CD14-positive monocyte (primary cell): ENCODE measurements around the gene CSTPP1. TPM values are rescaled to one million over a fixed set of nuclear protein-coding genes. Genes with fewer than 3 reads are reported as not detected.
A peak's percentile ranks its signal among the peaks of the same experiment; 100 is the strongest.
"Not testable (repeated sequence)": the region's sequence is repeated elsewhere in the genome, so short reads cannot be mapped to it uniquely, and the experiment has no call there.

Experiments
- DNase-seq, 3 donors: peaks; one replicate each; pipeline ENCODE4 v3.0.0-alpha.2; 2011 to 2022
- H2AFZ ChIP-seq: 2 replicates; pipeline ENCODE4 v1.6.0; 2012; ENCODE audit warnings: mild to moderate bottlenecking, low read depth, low read length, inconsistent platforms; ENCODE audit not compliant: insufficient read depth, poor library complexity, severe bottlenecking
- H3K27ac ChIP-seq, 2 donors: 1 replicate in 1 of 2; 2 replicates in 1 of 2; pipeline ENCODE4 v1.5.1; 2012 to 2013; ENCODE audit warnings: low read length in 2 of 2, control low read depth in 1 of 2, inconsistent platforms in 1 of 2, low read depth in 1 of 2, mild to moderate bottlenecking in 1 of 2
- H3K27me3 ChIP-seq, 2 donors: one replicate each; pipeline versions ENCODE4 v1.6.0 to v1.6.1; 2011 to 2013; ENCODE audit warnings: low read length in 2 of 2; ENCODE audit not compliant: control insufficient read depth in 2 of 2, insufficient read depth in 2 of 2
- H3K36me3 ChIP-seq, 2 donors: replicated peaks in 1 of 2; 1 replicate in 1 of 2; 2 replicates in 1 of 2; pipeline versions ENCODE4 v1.5.1 to v1.6.1; 2012 to 2013; ENCODE audit warnings: low read length in 2 of 2, control low read depth in 1 of 2, inconsistent platforms in 1 of 2, mild to moderate bottlenecking in 1 of 2; ENCODE audit not compliant: insufficient read depth in 2 of 2, control insufficient read depth in 1 of 2
- H3K4me1 ChIP-seq, 2 donors: 1 replicate in 1 of 2; 2 replicates in 1 of 2; pipeline versions ENCODE4 v1.5.1 to v1.6.1; 2012 to 2013; ENCODE audit warnings: low read length in 2 of 2, control low read depth in 1 of 2, inconsistent platforms in 1 of 2, mild to moderate bottlenecking in 1 of 2, moderate library complexity in 1 of 2; ENCODE audit not compliant: insufficient read depth in 2 of 2, control insufficient read depth in 1 of 2
- H3K4me2 ChIP-seq: replicated peaks from 2 replicates; pipeline ENCODE3; 2012; ENCODE audit warnings: low read length, moderate library complexity, mild to moderate bottlenecking; ENCODE audit not compliant: poor library complexity, severe bottlenecking; ENCODE audit errors: extremely low read depth
- H3K4me3 ChIP-seq, 3 experiments: fragments of 200-600 bp in 1 of 3; sonication (generic) in 1 of 3; replicated peaks in 1 of 3; 1 replicate in 2 of 3; 2 replicates in 1 of 3; pipeline ENCODE4 v1.5.1; 2011 to 2013; ENCODE audit warnings: low read length in 3 of 3, mild to moderate bottlenecking in 3 of 3, control low read depth in 2 of 3, low read depth in 2 of 3, inconsistent platforms in 1 of 3, moderate library complexity in 1 of 3
- H3K79me2 ChIP-seq: 2 replicates; pipeline ENCODE4 v1.6.0; 2012; ENCODE audit warnings: mild to moderate bottlenecking, control low read depth, inconsistent platforms, low read length, moderate library complexity; ENCODE audit not compliant: insufficient read depth
- H3K9ac ChIP-seq: 2 replicates; pipeline ENCODE4 v1.6.0; 2017; ENCODE audit warnings: low read length, mild to moderate bottlenecking; ENCODE audit not compliant: insufficient read depth, poor library complexity, severe bottlenecking
- H3K9me3 ChIP-seq, 2 donors: replicated peaks in 1 of 2; 1 replicate in 1 of 2; 2 replicates in 1 of 2; pipeline versions ENCODE4 v1.5.1 to v1.6.1; 2012 to 2013; ENCODE audit warnings: low read length in 2 of 2, control low read depth in 1 of 2; ENCODE audit not compliant: control insufficient read depth in 1 of 2, insufficient read depth in 1 of 2
- H4K20me1 ChIP-seq: 2 replicates; pipeline ENCODE4 v1.6.0; 2012; ENCODE audit warnings: mild to moderate bottlenecking, low read length, control low read depth, moderate library complexity; ENCODE audit not compliant: insufficient read depth
- H3K27ac Mint-ChIP-seq, 7 donors: one replicate each; pipeline ENCODE4 v1.8.0; 2020; ENCODE audit warnings: mild to moderate bottlenecking in 7 of 7, mixed read lengths in 7 of 7, moderate library complexity in 6 of 7, inconsistent platforms in 2 of 7
- H3K27me3 Mint-ChIP-seq, 3 donors: one replicate each; pipeline ENCODE4 v1.8.0; 2021 to 2022; ENCODE audit warnings: low read depth in 3 of 3, mild to moderate bottlenecking in 3 of 3, mixed read lengths in 3 of 3, moderate library complexity in 3 of 3, inconsistent platforms in 1 of 3
- H3K36me3 Mint-ChIP-seq, 2 donors: one replicate each; pipeline ENCODE4 v1.8.0; 2020; ENCODE audit warnings: mixed read lengths in 2 of 2, inconsistent platforms in 1 of 2, mild to moderate bottlenecking in 1 of 2
- H3K4me1 Mint-ChIP-seq: one replicate; pipeline ENCODE4 v1.8.0; 2020; ENCODE audit warnings: mild to moderate bottlenecking, mixed read lengths
- H3K4me3 Mint-ChIP-seq, 2 donors: one replicate each; pipeline ENCODE4 v1.8.0; 2020; ENCODE audit warnings: mild to moderate bottlenecking in 2 of 2, mixed read lengths in 2 of 2, moderate library complexity in 1 of 2
- H3K9me3 Mint-ChIP-seq, 7 donors: one replicate each; pipeline ENCODE4 v1.8.0; 2020 to 2022; ENCODE audit warnings: mixed read lengths in 7 of 7, mild to moderate bottlenecking in 6 of 7, moderate library complexity in 6 of 7, inconsistent platforms in 2 of 7
- WGBS: methylation state at CpG from one replicate; pipeline ENCODE4 v1.1.5; 2013; ENCODE audit warnings: missing lambda C conversion rate; ENCODE audit not compliant: insufficient coverage; 5-methylcytosine and 5-hydroxymethylcytosine counted together
- intact Hi-C, 2 donors: fragments of 100-400 bp; cut with micrococcal nuclease; formaldehyde crosslinking; loops; one replicate each; pipeline versions ENCODE4 v1.15.0 to v1.15.1; 2023
- polyA plus RNA-seq, 3 donors: library from polyadenylated mRNA; depleted of rRNA in 1 of 3; unstranded in 2 of 3; stranded (reverse) in 1 of 3; fragments of 300-500 nt in 2 of 3; fragments of >200 nt in 1 of 3; fragmentation: Illumina TruSeq in 2 of 3; gene quantifications; 1 replicate in 2 of 3; 2 replicates in 1 of 3; pipeline ENCODE4 v1.2.3, GENCODE V29; 2012 to 2021
- TF ChIP-seq, protein P1 (sequence below): fragments of 200-600 bp; IDR thresholded peaks from one replicate; pipeline ENCODE4 v1.8.0; 2022; ENCODE audit warnings: antibody characterized with exemption, mild to moderate bottlenecking

The CSTPP1 gene
- polyA plus RNA-seq, 3 donors = 4.5 to 6.5 (median 5.9) TPM

GRCh38 chr11:46991391-46991790, 54.8 kb downstream of the CSTPP1 start:
- no CpG with 5 or more reads among the region's 2 CpGs for WGBS
- H3K27ac Mint-ChIP-seq = no peak overlapping the region

GRCh38 chr11:46992386-46992785, 55.8 kb downstream of the CSTPP1 start:
- no CpG with 5 or more reads among the region's 2 CpGs for WGBS
- H3K36me3 ChIP-seq, H3K4me3 ChIP-seq, H3K79me2 ChIP-seq, H3K4me2 ChIP-seq, DNase-seq, H3K4me1 Mint-ChIP-seq, H3K4me1 ChIP-seq, H3K4me3 Mint-ChIP-seq, H3K27ac Mint-ChIP-seq, H4K20me1 ChIP-seq, intact Hi-C loops, H2AFZ ChIP-seq, H3K27me3 ChIP-seq, H3K27ac ChIP-seq, H3K27me3 Mint-ChIP-seq, H3K9me3 ChIP-seq, H3K9ac ChIP-seq: not testable (repeated sequence)
- Mint-ChIP-seq H3K9me3 (peaks cover 3 to 13% (median 7%) of the 10 kb centered on the region in 7 donors), H3K36me3 (peaks cover 20% of the 10 kb centered on the region in 2 donors)

More at GRCh38 chr11:46991391-46991790, 54.8 kb downstream of the CSTPP1 start:
- Histone ChIP-seq H3K27me3 (no peaks in the 10 kb centered on the region), H3K79me2 (no peaks in the 10 kb centered on the region), H3K36me3 (no peaks in the 10 kb centered on the region), H3K9ac (no peak overlapping the region), H3K27ac (no peak overlapping the region), H3K4me3 (no peak overlapping the region), H3K4me2 (no peak overlapping the region), H4K20me1 (no peaks in the 10 kb centered on the region), H2AFZ (no peak overlapping the region), H3K4me1 (no peaks in the 10 kb centered on the region), H3K9me3 (no peaks in the 10 kb centered on the region)
- Mint-ChIP-seq H3K9me3 (peaks cover 2 to 11% (median 7%) of the 10 kb centered on the region in 7 donors), H3K4me1 (no peaks in the 10 kb centered on the region), H3K36me3 (peaks cover 10 to 14% of the 10 kb centered on the region in 2 donors), H3K27me3 (no peaks in the 10 kb centered on the region), H3K4me3 (no peak overlapping the region)
- intact Hi-C loops = no loop called here
- TF ChIP-seq, protein P1, sequence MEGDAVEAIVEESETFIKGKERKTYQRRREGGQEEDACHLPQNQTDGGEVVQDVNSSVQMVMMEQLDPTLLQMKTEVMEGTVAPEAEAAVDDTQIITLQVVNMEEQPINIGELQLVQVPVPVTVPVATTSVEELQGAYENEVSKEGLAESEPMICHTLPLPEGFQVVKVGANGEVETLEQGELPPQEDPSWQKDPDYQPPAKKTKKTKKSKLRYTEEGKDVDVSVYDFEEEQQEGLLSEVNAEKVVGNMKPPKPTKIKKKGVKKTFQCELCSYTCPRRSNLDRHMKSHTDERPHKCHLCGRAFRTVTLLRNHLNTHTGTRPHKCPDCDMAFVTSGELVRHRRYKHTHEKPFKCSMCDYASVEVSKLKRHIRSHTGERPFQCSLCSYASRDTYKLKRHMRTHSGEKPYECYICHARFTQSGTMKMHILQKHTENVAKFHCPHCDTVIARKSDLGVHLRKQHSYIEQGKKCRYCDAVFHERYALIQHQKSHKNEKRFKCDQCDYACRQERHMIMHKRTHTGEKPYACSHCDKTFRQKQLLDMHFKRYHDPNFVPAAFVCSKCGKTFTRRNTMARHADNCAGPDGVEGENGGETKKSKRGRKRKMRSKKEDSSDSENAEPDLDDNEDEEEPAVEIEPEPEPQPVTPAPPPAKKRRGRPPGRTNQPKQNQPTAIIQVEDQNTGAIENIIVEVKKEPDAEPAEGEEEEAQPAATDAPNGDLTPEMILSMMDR = no peak
- DNase-seq = no peak

GRCh38 chr11:46997796-46998195, 61.2 kb downstream of the CSTPP1 start:
- H3K4me2 ChIP-seq, H3K4me3 ChIP-seq, H2AFZ ChIP-seq, H3K4me3 Mint-ChIP-seq, H3K9me3 ChIP-seq, H3K27me3 Mint-ChIP-seq, H3K79me2 ChIP-seq, intact Hi-C loops, H3K27me3 ChIP-seq, H3K27ac ChIP-seq, H4K20me1 ChIP-seq, H3K36me3 ChIP-seq, DNase-seq, H3K9ac ChIP-seq: not testable (repeated sequence)
- 95% methylated on average over 8 of the region's 14 CpGs for WGBS
- Mint-ChIP-seq H3K4me1 (peaks cover 22% of the 10 kb centered on the region), H3K36me3 (peaks cover 12 to 20% of the 10 kb centered on the region in 2 donors), H3K9me3 (peaks cover 3 to 10% (median 7%) of the 10 kb centered on the region in 7 donors), H3K27ac (peak overlapping the region in 2 of 7 donors; percentile 38 to 58)
- H3K4me1 ChIP-seq = peaks cover 10 to 11% of the 10 kb centered on the region in 2 donors
